ENCODE data around the gene SRGAP2B. TPM values are rescaled to one million over a fixed set of nuclear protein-coding genes. Genes with fewer than 3 reads are reported as not detected.
"Not testable (repeated sequence)": the region's sequence is repeated elsewhere in the genome, so short reads cannot be mapped to it uniquely, and the experiment has no call there.

Gene SRGAP2B
- total RNA-seq, 3 donors from 2014 or later = 5.7 to 25.8 (median 10.6) TPM

DNA sequence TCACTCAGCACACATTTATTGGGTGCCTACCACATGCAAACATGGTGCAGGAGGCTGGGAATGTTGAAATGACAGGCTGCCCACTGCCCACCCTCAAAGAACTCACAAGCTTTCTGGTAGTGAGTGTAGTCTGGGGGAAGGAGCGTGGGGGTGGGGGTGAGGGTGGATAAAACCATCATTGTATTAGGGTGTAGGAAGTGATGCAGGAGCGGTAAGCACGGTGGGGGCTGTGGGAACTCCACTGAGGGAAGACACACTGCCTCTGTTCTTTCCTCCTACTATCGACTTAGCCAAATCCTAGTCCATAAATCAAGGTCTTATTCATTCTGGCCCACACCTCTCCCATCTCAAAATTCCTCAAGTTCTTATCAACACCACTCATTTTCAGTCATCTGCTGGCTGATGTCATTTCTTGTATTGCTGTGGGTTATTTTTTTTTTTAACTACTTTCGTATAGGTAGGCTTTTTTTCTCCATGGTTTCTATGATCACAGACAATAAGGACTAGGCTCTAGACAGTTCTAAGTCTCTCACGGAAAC, 21.0 kb downstream of the SRGAP2B start:
- H3K4me1 ChIP-seq (ENCODE audit: low read depth); H3K9me3 ChIP-seq; H3K4me3 ChIP-seq; ATAC-seq; H3K36me3 ChIP-seq (ENCODE audit: low read depth); intact Hi-C loops (cut with DNase I, micrococcal nuclease); DNase-seq: not testable (repeated sequence)

- DNase-seq; ATAC-seq; intact Hi-C loops (cut with DNase I, micrococcal nuclease): not testable (repeated sequence)
Observed at GRCh38 chr1:145071569-145071968, 23.6 kb downstream of the SRGAP2B start.

DNA sequence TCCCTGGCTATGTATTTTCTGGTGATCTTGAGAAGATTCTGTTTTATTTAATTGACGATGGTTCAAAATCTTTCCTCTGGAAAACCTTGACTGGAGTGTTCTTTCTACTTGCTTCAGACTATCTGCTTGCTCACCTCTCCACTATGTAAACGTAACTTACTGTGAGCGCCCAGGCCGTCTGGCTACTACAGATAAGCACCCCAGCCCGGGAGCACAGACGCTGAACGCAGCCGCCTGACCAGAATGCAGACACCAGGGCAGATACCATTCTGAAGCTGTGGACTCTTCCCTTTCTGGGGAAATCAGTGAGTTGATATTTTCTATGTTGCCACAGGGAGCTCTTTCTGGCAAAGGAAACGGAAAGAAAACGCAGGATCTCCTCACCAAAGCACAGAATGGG, 28.6 kb downstream of the SRGAP2B start:
- H3K36me3 ChIP-seq (ENCODE audit: low read depth); H3K9me3 ChIP-seq; DNase-seq; H3K4me3 ChIP-seq; intact Hi-C loops (cut with DNase I, micrococcal nuclease); ATAC-seq; H3K4me1 ChIP-seq (ENCODE audit: low read depth): not testable (repeated sequence)

More at GRCh38 chr1:145071569-145071968, 23.6 kb downstream of the SRGAP2B start:
- not testable (repeated sequence) for H3K4me3 ChIP-seq; H3K4me1 ChIP-seq (ENCODE audit: low read depth); H3K9me3 ChIP-seq; H3K36me3 ChIP-seq (ENCODE audit: low read depth)

GRCh38 chr1:145065194-145065826, 29.8 kb downstream of the SRGAP2B start:
- intact Hi-C loops (cut with DNase I, micrococcal nuclease); H3K4me1 ChIP-seq (ENCODE audit: low read depth); DNase-seq; H3K4me3 ChIP-seq; H3K9me3 ChIP-seq; H3K36me3 ChIP-seq (ENCODE audit: low read depth): not testable (repeated sequence)
- peak; percentile 65 for ATAC-seq

DNA sequence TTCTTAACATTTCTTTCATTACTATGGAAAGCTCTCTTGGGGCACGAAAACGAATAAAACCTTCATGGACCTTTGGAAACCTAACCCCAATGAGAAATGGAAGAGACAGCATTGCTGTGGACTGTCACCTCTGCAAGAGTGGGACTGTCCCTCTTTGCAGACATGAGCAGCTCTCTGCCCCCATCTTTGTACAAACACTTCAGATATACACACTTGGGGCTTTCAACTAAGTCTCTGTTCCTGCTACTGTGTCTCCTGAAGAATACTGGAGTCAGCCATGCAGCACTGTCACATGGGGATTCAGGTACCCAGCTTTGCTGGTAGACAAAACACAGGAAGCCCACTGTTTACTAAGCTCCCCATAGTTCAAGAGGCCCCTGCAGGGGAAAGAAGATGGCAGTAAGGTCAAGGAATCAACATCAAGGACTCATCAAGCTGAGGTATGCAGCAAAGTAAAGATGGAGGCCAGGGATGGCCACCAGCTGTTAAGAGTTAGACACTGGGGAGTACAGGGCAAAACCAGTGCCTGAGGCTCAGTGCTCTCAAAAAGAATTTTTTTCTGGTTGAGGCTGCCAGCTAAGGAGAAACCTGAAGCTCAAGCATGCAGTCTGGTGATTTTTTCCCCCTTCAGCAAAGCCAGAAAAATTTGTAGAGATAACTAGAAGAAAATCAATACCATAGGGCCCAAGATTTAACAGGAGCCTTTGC, 31.0 kb downstream of the SRGAP2B start:
- intact Hi-C loops (cut with DNase I, micrococcal nuclease); H3K36me3 ChIP-seq (ENCODE audit: low read depth); ATAC-seq; DNase-seq; H3K9me3 ChIP-seq; H3K4me1 ChIP-seq (ENCODE audit: low read depth); H3K4me3 ChIP-seq: not testable (repeated sequence)

- intact Hi-C loops (cut with DNase I, micrococcal nuclease); H3K4me1 ChIP-seq (ENCODE audit: low read depth); ATAC-seq; H3K36me3 ChIP-seq (ENCODE audit: low read depth); DNase-seq; H3K9me3 ChIP-seq; H3K4me3 ChIP-seq: not testable (repeated sequence)
Observed at GRCh38 chr1:145063285-145063684, 31.8 kb downstream of the SRGAP2B start.

GRCh38 chr1:145058184-145058583, 36.9 kb downstream of the SRGAP2B start:
- peak; percentile 44 for ATAC-seq
- H3K36me3 ChIP-seq (ENCODE audit: low read depth); DNase-seq; H3K4me1 ChIP-seq (ENCODE audit: low read depth); H3K4me3 ChIP-seq; intact Hi-C loops (cut with DNase I, micrococcal nuclease); H3K9me3 ChIP-seq: not testable (repeated sequence)

GRCh38 chr1:145055217-145055760, 39.8 kb downstream of the SRGAP2B start:
- H3K36me3 ChIP-seq (ENCODE audit: low read depth); H3K4me3 ChIP-seq; DNase-seq; H3K9me3 ChIP-seq; H3K4me1 ChIP-seq (ENCODE audit: low read depth); intact Hi-C loops (cut with DNase I, micrococcal nuclease): not testable (repeated sequence)
- peak; percentile 84 for ATAC-seq

GRCh38 chr1:145053428-145053827, 41.7 kb downstream of the SRGAP2B start:
- H3K9me3 ChIP-seq; H3K36me3 ChIP-seq (ENCODE audit: low read depth); H3K4me3 ChIP-seq; H3K4me1 ChIP-seq (ENCODE audit: low read depth); DNase-seq; ATAC-seq; intact Hi-C loops (cut with DNase I, micrococcal nuclease): not testable (repeated sequence)

- DNase-seq; intact Hi-C loops (cut with DNase I, micrococcal nuclease); ATAC-seq; H3K4me1 ChIP-seq (ENCODE audit: low read depth); H3K4me3 ChIP-seq; H3K9me3 ChIP-seq; H3K36me3 ChIP-seq (ENCODE audit: low read depth): not testable (repeated sequence)
Observed at GRCh38 chr1:145052019-145052776, 42.9 kb downstream of the SRGAP2B start.

DNA sequence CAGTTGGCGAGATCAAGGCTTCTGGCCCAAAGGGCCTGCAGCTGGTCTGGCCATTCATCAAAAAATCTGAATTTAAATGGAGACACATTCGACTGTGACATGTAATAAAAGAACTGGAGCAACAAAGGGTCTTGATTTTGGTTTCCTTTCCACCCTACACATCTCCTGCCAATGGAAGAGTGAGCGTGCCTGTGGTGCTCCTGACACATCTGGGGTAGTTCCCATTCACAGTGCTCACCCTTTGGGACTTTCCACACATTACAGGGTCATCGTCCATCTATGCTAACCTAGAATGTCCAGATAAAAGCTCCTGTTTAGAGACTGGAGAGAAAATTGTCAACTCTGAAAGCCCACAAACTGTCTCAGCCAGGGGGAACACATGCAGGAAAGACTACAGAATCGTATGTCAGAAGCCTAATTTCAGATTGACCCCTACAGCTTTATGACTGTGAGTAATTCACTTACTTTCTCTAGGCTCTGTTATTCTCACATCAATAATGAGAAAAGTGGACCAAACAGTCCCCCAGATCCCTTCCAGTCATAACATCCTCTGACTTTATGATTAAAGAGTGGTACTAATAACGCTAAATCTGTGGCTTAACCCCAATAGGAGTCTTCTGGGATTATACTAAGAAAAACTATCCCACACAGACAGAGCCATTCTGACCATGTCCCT, 46.8 kb downstream of the SRGAP2B start:
- H3K9me3 ChIP-seq; H3K36me3 ChIP-seq (ENCODE audit: low read depth); ATAC-seq; H3K4me3 ChIP-seq; DNase-seq; intact Hi-C loops (cut with DNase I, micrococcal nuclease); H3K4me1 ChIP-seq (ENCODE audit: low read depth): not testable (repeated sequence)

DNA sequence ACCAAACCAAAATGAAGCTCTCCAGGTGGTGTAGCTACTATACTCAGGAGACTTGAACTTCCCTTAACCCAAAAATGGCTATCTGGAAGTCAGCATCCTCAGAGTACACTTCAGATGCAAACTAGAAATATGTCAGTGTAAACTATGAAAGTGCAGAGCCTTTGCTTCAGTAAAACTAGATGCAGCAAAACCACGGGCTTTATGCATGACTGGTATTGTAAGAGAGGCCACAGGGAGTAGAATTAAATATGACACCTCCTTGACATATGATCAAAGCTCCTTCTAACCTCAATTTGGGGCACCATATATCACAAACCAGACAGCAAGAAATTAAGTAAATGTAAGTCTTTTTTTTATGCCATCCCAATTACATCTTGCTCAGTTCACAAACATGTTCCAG, 47.6 kb downstream of the SRGAP2B start:
- H3K4me3 ChIP-seq; H3K4me1 ChIP-seq (ENCODE audit: low read depth); intact Hi-C loops (cut with DNase I, micrococcal nuclease); H3K36me3 ChIP-seq (ENCODE audit: low read depth); H3K9me3 ChIP-seq; DNase-seq: not testable (repeated sequence)
- peak; percentile 34 for ATAC-seq

GRCh38 chr1:145045571-145046273, 49.4 kb downstream of the SRGAP2B start:
- H3K9me3 ChIP-seq = not testable (repeated sequence)

More at GRCh38 chr1:145045571-145046273, 49.4 kb downstream of the SRGAP2B start:
- H3K4me1 ChIP-seq (ENCODE audit: low read depth); H3K36me3 ChIP-seq (ENCODE audit: low read depth); DNase-seq; intact Hi-C loops (cut with DNase I, micrococcal nuclease); ATAC-seq; H3K4me3 ChIP-seq: not testable (repeated sequence)

Data from mucosa of descending colon (tissue), 3 donors.